EH (cell line): ENCODE measurements around the gene EDIL3.
A peak's percentile ranks its signal among the peaks of the same experiment; 100 is the strongest.

Source experiments
- DNase-seq: peaks from one replicate; pipeline ENCODE4 v3.0.0-alpha.2; 2015; ENCODE audit warnings: low read depth

EDIL3 gene

DNA sequence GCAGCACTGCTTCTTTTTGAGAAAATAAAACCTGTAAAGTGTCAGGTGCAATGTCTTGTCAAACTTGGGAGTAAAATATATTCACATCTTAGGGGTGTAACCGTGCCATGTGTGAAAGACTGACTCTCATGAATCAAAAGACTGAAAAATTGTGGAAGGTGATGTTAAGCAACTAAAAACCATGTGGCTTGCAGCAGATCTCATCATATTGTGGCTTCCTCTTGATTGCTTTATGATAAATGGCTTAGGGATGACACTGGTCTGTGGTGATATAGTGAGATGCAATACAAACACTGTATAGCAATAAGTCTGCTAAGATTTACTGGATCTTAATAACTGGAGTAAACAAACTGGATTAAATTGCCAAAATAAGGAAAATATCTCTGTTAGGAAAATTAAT lies 321.6 kb downstream of the EDIL3 start:
- no peak for DNase-seq

- no peak for DNase-seq
These were observed 325.0 kb downstream of the EDIL3 start for GRCh38 chr5:84059672-84060071.

DNA sequence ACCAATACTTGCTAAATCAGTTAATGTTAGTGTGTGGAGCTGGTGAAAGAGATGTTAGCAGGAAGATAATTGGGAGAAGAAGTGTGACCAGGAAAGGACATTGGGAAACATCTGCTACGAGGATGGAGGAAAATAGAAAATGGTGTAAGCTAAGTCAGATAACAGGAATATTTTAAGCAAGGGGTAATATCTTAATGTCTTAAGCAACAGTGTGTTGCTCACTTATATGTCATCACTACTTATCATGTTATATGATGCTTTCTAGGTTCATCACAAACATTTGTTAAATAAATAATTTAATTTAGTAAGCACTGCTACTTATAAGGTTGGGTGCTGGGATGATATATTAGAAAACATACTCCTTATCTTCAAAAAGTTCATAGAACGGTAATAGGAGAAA lies 326.1 kb downstream of the EDIL3 start:
- no peak for DNase-seq

DNA sequence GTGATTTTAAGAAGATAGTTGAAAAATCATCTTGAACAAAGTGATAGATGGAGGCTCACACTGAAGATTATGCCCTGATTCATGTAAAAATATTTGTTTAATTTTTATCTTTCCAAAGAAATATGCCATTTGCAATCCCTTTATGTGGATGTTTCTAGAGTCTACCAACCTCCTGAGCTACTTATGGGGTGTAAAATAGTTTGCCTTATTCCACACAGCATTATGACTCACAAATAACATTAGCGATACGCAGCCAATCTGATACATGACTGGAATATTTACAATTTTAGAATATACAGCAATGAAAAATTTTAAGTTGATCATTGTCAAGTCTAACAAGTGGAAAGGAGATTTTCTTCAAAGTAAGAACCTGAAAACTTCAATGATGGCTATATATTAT lies 327.5 kb downstream of the EDIL3 start:
- DNase-seq: peak; percentile 17

DNA sequence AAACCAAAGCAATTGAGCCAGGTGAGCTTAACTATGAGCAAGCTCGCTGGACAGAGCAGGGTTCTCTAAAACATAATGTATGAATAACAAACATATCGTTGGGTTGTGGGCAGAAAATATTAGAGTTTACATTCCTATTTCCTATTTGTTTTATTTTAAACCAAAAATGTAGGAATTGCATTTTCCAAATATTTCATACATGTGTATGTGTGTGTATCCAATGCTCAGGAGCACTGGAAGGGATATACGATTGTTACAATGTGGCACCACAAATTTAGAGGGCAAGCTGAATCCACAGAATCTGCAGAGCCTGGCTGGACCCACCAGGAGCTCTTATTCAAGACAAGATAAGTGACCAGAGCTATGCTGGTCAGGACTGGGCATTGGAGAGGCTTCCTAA lies 338.7 kb downstream of the EDIL3 start:
- peak; percentile 8 for DNase-seq

DNA sequence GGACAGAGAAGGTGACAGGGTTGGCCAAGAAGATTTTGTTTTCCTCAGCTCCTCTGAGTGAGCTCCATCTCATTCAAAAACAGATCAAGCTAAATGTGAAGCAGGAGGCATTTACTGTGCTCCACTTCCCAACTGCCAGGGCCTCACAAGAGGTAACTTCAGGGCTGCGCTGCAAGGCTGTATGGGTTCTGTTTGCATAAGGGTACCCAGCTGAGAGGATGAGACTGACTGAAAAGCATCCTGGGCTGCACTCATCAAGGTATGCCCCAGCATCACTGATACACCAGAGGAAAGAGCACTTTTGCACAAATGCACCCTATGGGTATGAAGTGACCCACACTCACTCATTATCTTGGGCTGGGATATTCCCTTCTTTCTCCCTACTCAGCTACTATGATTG lies 347.8 kb downstream of the EDIL3 start:
- no peak for DNase-seq

DNA sequence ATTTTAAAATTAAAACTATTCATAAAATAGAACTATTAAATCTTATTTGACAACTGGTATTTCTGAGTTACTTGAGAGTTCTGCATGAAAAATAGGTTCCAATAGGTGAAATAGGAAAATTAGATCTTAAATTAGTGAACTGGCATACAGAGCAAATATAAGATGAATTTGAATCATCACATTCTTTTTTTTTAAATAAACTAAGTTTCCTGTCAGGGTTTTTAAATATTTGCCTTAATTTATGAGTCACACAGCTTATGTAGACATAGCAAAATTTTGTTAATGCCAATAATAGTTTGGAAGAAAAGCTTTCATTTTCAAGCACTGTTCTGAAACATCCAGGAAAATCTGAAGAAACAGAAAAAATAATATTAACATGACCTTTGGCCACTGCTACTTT lies 352.4 kb downstream of the EDIL3 start:
- peak; percentile 75 for DNase-seq

DNA sequence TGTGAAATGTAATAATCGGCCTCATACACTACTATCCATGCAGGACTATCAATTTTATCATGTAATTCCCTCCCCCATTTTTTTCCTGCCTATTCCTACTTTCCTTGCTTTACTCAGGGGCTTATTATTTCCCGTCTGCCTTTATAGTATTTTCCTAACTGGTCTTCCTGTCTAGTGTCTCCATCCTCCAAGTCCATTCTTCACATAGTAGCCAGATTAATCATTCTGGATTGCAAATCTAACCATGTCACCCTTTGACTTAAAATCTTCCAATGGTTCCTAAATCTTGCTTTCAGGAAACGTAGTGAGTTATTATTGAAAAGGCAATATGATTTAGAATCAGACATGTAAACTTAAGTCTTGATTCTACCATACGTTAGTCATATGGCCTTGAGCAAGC lies 356.6 kb downstream of the EDIL3 start:
- DNase-seq: peak; percentile 86

GRCh38 chr5:84018521-84018920 lies 366.2 kb downstream of the EDIL3 start:
- DNase-seq: peak; percentile 41

- peak; percentile 44 for DNase-seq
These were observed 367.0 kb downstream of the EDIL3 start for GRCh38 chr5:84017523-84018172.

GRCh38 chr5:84016085-84016484 lies 368.6 kb downstream of the EDIL3 start:
- peak; percentile 41 for DNase-seq

DNA sequence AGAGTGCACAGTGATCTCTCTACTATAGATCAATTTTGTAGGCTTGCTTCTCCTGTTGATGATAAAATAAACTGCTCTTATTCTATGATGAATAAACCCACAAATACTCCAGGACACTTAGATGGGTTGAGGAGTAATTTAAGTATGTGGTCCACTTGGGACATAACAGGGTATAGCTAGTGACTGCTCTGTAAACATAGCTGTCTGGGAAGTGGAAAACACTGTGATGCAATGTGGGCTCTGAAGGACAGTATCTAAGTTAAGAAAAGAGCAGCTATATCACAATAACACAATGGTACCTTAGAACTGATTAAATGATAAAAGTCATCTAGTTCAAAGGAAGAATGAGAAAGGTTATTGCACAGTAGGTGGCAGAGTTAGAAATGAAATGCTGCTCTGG lies 369.7 kb downstream of the EDIL3 start:
- DNase-seq: peak; percentile 15

DNA sequence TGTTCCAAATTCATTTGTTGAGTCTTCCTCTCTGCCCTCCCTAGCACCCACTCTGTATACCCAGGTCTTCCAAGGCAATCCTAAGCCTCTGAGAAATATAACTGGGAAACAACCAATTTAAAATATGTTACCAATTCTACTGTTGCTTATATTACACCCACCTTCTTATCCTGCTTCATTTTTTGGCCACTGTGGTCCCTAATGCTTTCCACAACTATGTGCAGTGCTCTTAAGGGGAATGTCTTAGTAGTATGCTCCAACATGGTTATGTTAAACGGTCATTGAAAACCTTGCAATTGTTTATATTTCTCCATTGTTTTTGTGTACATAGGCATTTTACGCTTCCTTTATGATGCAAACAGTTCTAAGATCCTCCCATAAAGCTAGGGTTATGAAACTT lies 390.9 kb downstream of the EDIL3 start:
- no peak for DNase-seq

DNA sequence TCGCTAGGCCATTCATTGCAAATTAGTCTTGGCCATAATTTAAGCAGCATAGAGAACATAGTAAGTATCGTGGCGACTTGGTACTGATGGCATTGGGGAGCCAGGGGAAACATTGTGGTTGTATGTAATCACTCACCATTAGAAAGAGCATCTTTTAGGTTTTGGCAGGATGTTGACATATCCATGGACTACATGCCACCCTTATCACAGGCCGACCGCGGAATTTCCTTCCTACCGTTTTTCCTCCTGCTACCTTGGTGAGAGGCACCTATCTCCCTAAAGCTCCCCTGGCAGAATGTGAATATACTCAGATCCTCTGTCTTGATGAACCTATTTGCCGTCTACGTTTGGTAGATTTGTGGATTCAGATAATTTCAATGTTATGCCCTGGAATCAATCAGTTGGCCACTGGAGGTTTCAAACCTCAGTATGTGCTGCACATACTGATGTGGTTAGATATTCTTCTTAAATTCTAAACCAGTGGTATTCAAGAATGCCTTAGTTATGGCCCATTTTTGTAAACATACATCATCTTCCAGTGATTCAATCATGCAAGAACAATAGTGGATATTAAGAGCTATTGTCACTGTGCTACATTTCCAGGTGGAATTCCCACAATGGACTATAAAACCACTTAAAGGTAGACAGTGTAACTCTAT lies 393.0 kb downstream of the EDIL3 start:
- peak; percentile 44 for DNase-seq

DNA sequence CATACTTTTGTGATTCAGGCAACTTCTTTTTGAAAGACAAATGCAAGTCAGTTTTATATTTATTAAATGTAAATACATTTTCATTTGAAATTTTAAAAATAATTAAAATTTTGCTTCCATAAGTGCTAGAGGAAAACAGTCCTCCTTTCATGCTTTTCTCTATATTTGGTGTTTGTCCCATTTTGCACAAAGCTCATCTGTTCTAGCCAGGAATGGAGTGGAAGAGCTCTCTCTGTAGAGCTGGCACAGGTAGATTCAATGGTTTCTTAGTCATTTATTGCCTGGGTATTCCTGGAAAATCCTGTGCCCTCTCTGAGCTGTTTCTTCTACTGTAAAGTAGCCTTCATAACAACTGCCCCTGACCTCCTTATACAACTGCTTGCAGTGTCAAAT lies 396.4 kb downstream of the EDIL3 start:
- no peak for DNase-seq

- no peak for DNase-seq
These were observed 397.0 kb downstream of the EDIL3 start for GRCh38 chr5:83987513-83988292.

GRCh38 chr5:83983852-83984251 lies 400.8 kb downstream of the EDIL3 start:
- no peak for DNase-seq

DNA sequence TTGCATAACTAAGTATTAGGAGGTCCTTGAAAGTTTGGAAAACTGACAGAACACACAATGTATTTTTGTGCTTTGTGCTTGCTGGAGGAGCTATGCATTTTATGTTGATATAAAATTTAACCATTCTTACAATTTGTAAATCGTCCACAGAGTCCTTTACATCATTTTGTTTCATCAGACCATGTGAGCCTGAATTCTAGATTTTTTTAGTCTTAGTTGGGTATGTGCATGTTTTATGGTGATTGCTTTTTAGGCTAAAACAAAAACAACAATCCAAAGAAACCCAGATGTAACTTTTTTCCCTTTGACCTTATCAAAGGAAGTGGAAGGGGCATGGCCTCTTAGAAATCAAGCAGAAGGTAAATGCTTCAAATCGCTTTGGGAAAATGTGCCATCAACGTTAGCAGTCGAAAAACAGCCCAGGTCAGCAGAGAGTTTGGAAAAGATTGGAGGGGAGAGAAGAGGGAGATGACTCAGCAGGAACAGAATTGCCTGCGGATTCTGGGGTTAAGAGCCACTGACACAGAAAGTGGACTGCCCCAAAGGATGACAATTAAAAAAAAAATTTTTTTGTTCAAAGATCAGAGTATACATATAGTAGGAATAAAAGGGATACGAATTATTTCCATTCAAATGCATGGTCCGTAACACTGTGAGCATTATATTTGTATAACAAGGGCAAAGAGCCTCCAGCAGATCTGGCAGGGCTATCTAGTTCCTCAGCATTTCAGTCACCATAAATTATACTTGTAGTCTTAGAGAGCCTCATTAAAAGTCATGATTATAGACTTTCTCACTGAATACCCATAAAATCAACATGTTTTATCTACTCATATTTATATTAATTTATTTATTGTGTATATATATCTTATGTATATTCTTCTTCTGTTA lies 410.5 kb downstream of the EDIL3 start:
- peak; percentile 16 for DNase-seq

GRCh38 chr5:83972909-83973308 lies 411.8 kb downstream of the EDIL3 start:
- no peak for DNase-seq

DNA sequence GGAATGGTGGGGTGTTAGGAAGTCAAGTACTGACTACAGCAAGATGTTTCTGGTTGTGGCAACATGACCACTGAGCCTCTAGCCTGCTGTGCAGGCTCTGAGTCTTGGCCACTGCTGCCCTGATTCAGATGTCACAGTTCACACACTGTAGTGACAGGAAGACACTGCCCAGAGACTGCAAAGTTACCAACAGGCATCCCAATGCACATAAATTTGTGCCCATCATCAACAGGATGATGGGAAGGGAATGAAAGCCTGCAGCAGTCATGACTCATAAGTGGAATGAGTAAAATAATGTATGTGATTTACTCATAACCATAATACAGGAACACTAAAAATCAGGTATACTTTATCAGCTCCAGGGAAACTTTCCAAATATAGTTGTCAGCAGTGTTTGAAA lies 412.4 kb downstream of the EDIL3 start:
- DNase-seq: peak; percentile 41

DNA sequence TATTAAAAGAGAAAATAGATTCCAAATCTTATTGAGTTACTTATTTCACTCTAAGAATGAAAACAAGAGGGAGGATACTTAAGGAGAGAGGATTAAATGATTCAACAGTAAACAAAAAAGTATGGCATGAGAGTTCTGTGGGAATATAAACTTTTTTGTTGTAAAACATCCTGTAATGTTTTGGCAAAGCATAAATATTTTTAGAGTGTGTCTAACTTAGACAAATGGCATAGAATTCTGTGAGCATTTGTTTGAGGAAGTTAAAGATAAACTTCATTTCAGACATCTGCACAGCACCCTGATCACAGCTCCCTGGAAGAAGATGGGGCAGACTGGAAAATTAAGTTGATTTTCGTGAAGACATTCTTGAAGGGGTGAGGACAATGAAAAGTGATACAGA lies 417.3 kb downstream of the EDIL3 start:
- DNase-seq: peak; percentile 22

- DNase-seq: no peak
These were observed 419.2 kb downstream of the EDIL3 start for GRCh38 chr5:83965441-83965840.
